Mesodermal cell (in vitro differentiated cells): ENCODE results near the gene NEK6.

Source experiments
- H3K27ac ChIP-seq: 2 replicates; pipeline ENCODE4 v1.7.0; 2013; ENCODE audit warnings: mild to moderate bottlenecking, low read depth, low read length, moderate library complexity; ENCODE audit not compliant: severe bottlenecking
- H3K36me3 ChIP-seq: 2 replicates; pipeline ENCODE4 v1.7.1; 2013; ENCODE audit warnings: mild to moderate bottlenecking, low read length, moderate library complexity; ENCODE audit not compliant: control insufficient read depth, insufficient read depth
- H3K4me1 ChIP-seq: one replicate; pipeline ENCODE4 v1.7.1; 2013; ENCODE audit warnings: mild to moderate bottlenecking, low read length; ENCODE audit not compliant: insufficient read depth, control insufficient read depth, poor library complexity, severe bottlenecking
- H3K4me3 ChIP-seq: 2 replicates; pipeline ENCODE4 v1.7.0; 2013; ENCODE audit warnings: low read length, control low read depth, mild to moderate bottlenecking; ENCODE audit not compliant: insufficient read depth, poor library complexity, severe bottlenecking; ENCODE audit errors: extremely low read depth
- H3K9me3 ChIP-seq: 2 replicates; pipeline ENCODE4 v1.7.1; 2013; ENCODE audit warnings: mild to moderate bottlenecking, low read length, moderate library complexity; ENCODE audit not compliant: control insufficient read depth
- WGBS, 2 experiments: methylation state at CpG; one replicate each; pipeline ENCODE4 v1.1.5; 2013; ENCODE audit warnings: missing lambda C conversion rate in 2 of 2; ENCODE audit not compliant: insufficient coverage in 2 of 2; 5-methylcytosine and 5-hydroxymethylcytosine counted together

The NEK6 gene

DNA sequence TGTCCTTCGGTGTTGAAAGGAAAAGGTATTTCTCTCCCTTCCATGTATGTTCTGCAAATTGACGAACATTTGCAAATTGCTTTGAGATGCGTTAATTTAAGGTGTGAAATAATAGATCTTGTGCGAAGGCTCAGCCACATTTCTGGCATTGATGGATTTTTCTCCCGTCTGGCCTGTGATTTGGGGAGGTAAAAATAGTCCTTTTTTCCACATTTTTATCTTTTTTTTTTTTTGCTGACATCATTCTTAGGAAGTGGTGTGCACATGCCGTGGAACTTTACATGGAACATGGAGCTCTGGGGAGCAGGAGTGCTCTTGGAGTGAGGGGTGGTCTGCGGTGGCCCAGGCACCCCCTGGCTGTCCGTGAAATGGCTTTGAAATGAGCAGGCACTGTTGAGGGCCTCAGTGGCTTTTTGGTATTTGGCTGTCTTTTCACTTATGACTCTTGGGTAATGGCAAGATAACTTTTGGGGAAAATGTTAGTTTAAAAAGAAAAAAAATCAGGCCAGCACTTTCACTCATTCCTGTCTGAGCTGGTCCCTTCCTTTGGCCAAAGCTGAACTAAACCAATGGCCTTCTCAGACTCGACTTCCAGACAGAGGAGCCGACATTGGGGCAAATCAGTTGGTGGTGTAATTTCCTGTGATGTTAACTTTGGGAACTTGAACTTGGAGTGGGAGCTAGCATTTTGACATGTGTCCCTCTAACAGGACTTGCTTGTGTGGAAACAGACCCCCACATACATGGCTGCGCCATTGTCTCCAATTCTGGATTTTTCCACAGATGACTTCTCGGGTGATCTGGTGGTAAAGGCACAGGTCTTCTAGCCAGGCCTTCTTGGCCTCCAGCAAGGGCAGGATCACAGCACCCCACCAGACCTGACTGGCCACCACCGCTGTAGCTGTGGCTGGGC, 4.2 kb downstream of the NEK6 start:
- Histone ChIP-seq H3K4me3 (no peak overlapping the region), H3K27ac (peak overlapping the region; percentile 72), H3K4me1 (peaks cover 52% of the 10 kb centered on the region), H3K9me3 (no peaks in the 10 kb centered on the region), H3K36me3 (peaks cover 7% of the 10 kb centered on the region)
- 90 to 98% methylated on average over 5 to 6 of the region's 13 CpGs for WGBS, 2 experiments

DNA sequence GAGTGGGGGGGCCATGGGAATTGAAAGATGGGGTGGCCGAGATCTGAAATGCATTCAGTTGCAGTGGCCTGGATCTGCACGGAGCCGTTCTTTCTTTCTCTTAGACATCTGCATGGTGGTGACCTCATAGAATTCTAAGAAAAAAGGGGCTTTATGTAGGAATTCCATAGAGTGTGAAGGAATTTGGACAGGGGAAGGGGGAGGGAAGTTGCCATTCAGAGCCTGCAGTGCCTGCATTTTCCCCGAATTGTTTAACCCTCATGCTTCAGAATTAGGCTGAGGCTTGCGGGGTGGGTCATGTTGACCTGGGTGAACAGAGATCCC, 4.9 kb downstream of the NEK6 start:
- H3K4me3 ChIP-seq: no peak overlapping the region
- H3K4me1 ChIP-seq: peaks cover 58% of the 10 kb centered on the region
- H3K36me3 ChIP-seq: peaks cover 7% of the 10 kb centered on the region
- no peaks in the 10 kb centered on the region for H3K9me3 ChIP-seq
- H3K27ac ChIP-seq: peak overlapping the region; percentile 72
- WGBS, 2 experiments: 58 to 63% methylated on average over 3 to 5 of the region's 5 CpGs

DNA sequence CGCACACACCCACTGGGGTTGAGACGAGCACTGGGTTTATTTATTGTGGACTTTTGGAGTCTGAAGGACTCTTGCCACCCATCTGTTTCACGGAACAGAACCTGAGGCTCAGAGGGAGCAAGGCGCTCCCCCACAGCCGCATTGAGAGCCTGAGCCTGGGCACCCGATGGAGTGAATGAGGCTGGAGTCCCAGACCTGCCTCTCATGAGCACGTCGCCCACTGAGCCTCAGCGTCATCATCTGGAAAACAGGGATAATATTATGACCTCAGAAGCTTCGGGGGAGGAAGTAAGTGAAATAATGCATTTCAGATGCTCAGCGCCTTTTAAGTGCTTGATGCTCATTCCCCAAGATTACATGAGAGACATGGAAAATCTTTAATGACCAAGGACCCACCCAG, 5.5 kb downstream of the NEK6 start:
- no peak overlapping the region for H3K4me3 ChIP-seq
- H3K4me1 ChIP-seq: peaks cover 59% of the 10 kb centered on the region
- WGBS, 2 experiments: 93% methylated on average over 10 to 11 of the region's 11 CpGs
- no peaks in the 10 kb centered on the region for H3K9me3 ChIP-seq
- peaks cover 7% of the 10 kb centered on the region for H3K36me3 ChIP-seq
- no peak overlapping the region for H3K27ac ChIP-seq

DNA sequence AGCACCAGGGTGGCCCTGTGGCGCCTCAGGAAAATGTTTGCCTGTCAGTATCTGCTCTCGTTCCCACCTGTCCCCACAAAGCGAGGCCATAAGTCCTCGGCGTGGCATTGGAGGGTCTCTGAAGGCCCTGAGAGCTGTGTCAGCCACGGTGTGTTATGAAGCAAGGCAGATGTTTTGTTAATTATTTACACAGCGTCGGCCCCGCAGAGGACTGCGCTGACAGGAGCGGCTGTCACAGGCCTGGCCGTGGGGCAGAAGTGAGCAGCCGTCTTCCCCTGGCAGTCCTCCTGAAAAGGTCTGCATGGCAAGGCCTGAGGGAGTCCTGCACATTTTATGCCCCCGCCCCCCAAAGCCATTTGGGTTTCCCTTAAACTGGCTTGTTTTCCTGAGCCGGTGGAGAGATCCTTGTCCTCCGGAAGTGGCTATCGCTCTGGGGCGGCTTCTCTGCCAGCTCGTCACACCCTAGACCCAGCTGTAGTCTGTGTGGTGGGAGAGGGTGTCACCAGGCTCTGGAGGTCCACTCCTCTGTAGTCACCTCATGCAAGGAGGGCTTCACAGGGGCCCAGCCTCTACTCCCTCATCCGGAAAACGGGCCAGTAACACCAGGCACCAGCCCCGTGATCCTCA, 6.2 kb downstream of the NEK6 start:
- Histone ChIP-seq H3K4me3 (no peak overlapping the region), H3K36me3 (peaks cover 7% of the 10 kb centered on the region), H3K9me3 (no peaks in the 10 kb centered on the region), H3K4me1 (peaks cover 59% of the 10 kb centered on the region), H3K27ac (no peak overlapping the region)
- 91 to 92% methylated on average over 11 to 17 of the region's 22 CpGs for WGBS, 2 experiments

DNA sequence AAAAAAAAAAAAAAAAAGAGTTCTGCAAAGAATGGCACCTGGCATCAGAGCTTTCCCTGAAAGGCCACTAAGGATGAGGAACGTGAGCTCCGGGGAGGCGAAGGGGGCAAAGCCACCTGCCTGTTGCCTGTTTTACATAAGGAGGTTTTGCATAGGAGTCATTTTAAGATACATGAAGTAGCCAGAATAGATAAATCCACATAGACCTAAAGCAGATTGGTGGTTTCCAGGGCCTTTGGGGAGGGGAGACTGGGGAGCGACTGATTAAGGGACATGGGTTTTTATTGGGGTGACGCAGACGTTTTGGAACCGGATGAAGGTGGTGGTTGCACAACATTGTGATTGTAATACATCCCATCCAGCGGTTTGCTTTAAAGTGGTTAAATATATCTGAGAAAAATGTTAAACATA, 7.1 kb downstream of the NEK6 start:
- Histone ChIP-seq H3K27ac (no peak overlapping the region), H3K9me3 (no peaks in the 10 kb centered on the region), H3K4me3 (no peak overlapping the region), H3K36me3 (peaks cover 7% of the 10 kb centered on the region), H3K4me1 (peaks cover 58% of the 10 kb centered on the region)
- WGBS, 2 experiments: 84 to 92% methylated on average over 5 to 8 of the region's 8 CpGs

DNA sequence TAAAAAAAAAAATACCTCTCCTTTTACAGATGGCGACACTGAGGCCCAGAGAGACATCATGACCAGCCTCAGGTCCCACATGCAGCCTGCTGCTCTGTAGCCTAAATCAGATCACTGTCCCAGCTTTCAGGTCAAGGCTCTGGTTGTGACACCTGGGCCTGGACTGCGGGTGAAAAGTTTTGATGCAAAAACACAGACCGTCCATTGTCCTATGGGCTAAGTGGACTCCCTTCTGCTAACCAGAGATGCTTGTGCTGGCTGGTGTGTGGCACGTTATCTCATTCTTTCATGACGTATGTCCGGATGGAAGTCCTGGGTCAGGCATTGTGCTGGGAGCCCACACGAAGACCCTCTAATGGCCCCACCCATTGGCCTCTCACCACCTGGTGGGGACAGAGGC, 7.8 kb downstream of the NEK6 start:
- Histone ChIP-seq H3K4me3 (no peak overlapping the region), H3K9me3 (no peaks in the 10 kb centered on the region), H3K4me1 (peaks cover 52% of the 10 kb centered on the region), H3K36me3 (peaks cover 7% of the 10 kb centered on the region), H3K27ac (no peak overlapping the region)
- 95 to 99% methylated on average over 6 to 7 of the region's 7 CpGs for WGBS, 2 experiments

DNA sequence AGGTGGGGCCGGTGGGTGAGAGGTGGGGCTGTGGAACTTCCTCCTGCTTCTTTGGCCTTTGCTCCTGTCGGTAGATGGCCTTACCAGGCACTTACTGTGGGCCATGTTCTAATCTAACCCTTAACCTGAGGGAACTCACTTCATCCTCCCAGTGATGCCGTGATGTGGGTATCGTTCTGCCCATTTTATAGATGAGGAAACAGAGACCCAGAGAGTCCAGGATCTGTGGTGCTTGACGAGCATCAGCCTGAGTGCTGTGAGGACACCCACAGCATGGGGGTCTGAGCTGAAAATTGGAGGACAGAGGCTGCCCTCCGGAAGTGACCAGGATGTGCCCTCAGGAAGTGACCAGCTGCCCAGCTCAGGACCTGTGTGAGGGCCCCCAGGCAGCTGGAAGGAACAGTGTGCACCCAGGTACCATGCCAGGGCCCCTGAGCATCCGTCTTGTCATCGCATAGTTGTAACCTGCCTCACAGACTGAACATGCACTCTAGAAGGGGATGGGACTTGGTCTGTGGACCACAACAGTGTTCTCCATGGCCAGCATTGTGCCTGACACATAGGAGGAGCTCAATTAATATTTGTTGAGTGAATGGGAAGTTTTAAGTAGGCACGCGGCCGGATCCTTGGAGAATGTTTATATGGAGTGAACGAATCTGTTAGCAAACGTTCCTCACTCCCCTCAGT, 8.5 kb downstream of the NEK6 start:
- 91 to 94% methylated on average over 11 to 13 of the region's 13 CpGs for WGBS, 2 experiments
- Histone ChIP-seq H3K27ac (no peak overlapping the region), H3K4me3 (no peak overlapping the region), H3K9me3 (no peaks in the 10 kb centered on the region), H3K36me3 (peaks cover 14% of the 10 kb centered on the region), H3K4me1 (peaks cover 46% of the 10 kb centered on the region)

DNA sequence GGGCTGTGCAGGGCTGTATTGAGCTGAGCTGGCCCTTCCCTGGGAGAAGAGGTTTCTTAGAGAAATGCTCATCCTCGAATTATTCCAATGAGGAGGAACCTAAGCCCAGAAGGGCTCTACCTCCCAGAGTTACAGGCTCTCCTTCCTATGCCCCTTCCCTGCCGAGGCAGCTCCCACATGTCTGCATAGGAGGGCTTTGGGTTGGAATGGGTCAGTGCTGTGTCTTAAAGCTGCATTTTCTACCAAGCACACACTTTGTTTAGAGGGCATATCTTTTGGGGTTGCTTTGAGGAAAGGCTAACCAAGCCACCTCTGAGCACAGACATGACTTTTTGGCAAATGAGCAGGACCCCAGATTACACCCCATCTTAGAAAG, 9.1 kb downstream of the NEK6 start:
- Histone ChIP-seq H3K4me3 (no peak overlapping the region), H3K27ac (peak overlapping the region; percentile 7), H3K36me3 (peaks cover 17% of the 10 kb centered on the region), H3K9me3 (no peaks in the 10 kb centered on the region), H3K4me1 (peaks cover 44% of the 10 kb centered on the region)
- WGBS, 2 experiments: no CpG with 5 or more reads among the region's 2 CpGs

DNA sequence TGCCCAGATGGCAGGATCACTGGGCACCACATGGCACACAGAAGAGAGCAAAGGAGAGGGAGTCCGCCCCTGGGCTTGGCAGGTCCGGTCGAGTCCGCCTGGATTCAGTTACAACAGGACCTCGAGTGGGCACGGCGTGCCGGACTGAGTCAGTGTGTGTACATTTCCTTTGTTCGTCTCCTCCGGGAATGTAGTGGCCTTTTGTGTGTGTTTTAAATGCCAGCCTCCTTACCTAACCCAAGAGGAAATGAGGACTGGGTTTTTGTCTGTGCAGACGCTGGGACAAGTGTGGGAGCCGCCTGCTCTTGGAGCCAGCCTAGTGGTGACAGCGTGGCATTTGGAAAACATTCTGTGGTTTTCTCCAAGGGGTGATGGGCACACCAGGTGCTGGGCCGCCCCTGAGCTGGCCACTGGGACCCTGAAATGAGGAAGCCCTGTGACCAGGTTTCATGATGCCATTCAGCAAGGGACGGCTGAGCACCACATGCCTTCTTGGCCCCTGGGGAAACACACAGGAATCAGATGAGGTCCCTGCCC, 9.6 kb downstream of the NEK6 start:
- peaks cover 17% of the 10 kb centered on the region for H3K36me3 ChIP-seq
- H3K4me1 ChIP-seq: peaks cover 44% of the 10 kb centered on the region
- peak overlapping the region; percentile 7 for H3K27ac ChIP-seq
- no peak overlapping the region for H3K4me3 ChIP-seq
- no peaks in the 10 kb centered on the region for H3K9me3 ChIP-seq
- 91 to 94% methylated on average over 8 of the region's 15 CpGs for WGBS, 2 experiments

DNA sequence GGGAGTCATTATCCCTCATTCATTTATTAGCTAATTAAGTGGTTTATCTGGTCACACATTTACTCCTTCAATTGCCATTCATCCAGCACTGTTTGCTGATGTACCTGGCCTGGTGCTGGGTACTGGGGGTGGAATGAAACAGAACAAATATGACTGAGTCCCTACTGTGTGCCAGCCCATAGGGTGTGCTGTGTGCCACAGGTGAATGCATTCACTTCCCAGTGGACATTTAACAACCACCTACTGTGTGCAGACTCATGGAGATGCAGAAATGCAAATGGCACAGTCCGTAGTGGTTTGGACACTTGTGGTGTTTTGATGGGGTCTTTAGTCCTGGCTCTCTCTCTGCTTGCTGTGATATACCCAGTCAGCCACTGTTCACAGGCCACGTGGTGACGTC, 10.5 kb downstream of the NEK6 start:
- Histone ChIP-seq H3K9me3 (no peaks in the 10 kb centered on the region), H3K4me1 (peaks cover 35% of the 10 kb centered on the region), H3K4me3 (no peak overlapping the region), H3K27ac (no peak overlapping the region), H3K36me3 (peaks cover 16% of the 10 kb centered on the region)
- 95 to 100% methylated on average over 2 of the region's 3 CpGs for WGBS, 2 experiments
